Activated naive CD8-positive, alpha-beta T cell treated with anti-CD3 and anti-CD28 coated beads, Interleukin-2, amount 50 U/mL, for 16 hours (primary cell): Measurements from ENCODE around the gene RPEL1.

Experiments
- DNase-seq: peaks from one replicate; pipeline ENCODE4 v3.0.0-alpha.2; 2020; ENCODE audit warnings: low read depth, low spot score

RPEL1 gene

GRCh38 chr10:103278862-103279298 is 33.2 kb downstream of the RPEL1 start:
- DNase-seq, result no peak

- no peak for DNase-seq
These were observed 34.3 kb downstream of the RPEL1 start for GRCh38 chr10:103280031-103280430.

GRCh38 chr10:103280506-103280905 is 34.8 kb downstream of the RPEL1 start:
- no peak for DNase-seq

GRCh38 chr10:103281753-103282152 is 36.1 kb downstream of the RPEL1 start:
- no peak for DNase-seq

GRCh38 chr10:103282961-103283360 is 37.3 kb downstream of the RPEL1 start:
- no peak for DNase-seq

- DNase-seq, result no peak
These were observed 38.5 kb downstream of the RPEL1 start for GRCh38 chr10:103284170-103284569.

GRCh38 chr10:103287992-103288391 is 42.3 kb downstream of the RPEL1 start:
- DNase-seq, result no peak

- DNase-seq, result no peak
These were observed 45.9 kb downstream of the RPEL1 start for GRCh38 chr10:103291588-103291987.

GRCh38 chr10:103295374-103296015 is 49.8 kb downstream of the RPEL1 start:
- DNase-seq, result no peak
